OCI-LY1 (cell line): Measurements from ENCODE around the gene ATP2A2.

Source experiments
- EZH2 ChIP-seq: fragments of 200-600 bp; sonication (generic), shearing (Covaris generic); IDR thresholded peaks from 2 replicates; pipeline ENCODE4 v1.8.0; 2017; ENCODE audit warnings: borderline replicate concordance, mixed run types, mild to moderate bottlenecking, antibody characterized with exemption, low read length, moderate library complexity, mixed read lengths
- TF ChIP-seq, protein P1 (sequence below): fragments of 200-600 bp; sonication (generic), shearing (Covaris generic); IDR thresholded peaks from 2 replicates; pipeline ENCODE4 v1.5.1; 2017; ENCODE audit warnings: mild to moderate bottlenecking, antibody characterized with exemption, low read length, moderate library complexity, mixed read lengths

DNA sequence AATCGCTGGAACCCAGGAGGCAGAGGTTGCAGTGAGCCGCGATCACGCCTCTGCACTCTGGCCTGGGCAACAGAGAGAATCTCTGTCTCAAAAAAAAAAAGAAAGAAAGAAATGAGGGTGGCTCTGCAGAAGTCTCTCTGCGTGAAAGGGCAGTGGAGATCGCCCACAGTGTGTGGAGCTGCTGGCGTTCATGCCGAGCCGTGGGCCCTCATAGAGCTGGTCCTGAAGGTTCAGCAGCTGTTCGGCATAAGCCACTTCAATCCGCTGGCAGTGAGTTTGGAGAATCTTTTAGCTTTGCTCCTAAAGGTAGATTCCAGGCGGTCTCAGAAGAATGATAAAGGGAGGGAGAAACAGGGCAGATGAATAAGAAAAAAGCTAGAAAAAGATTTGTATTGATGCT is 36.7 kb upstream of the ATP2A2 start:
- TF ChIP-seq, protein P1, sequence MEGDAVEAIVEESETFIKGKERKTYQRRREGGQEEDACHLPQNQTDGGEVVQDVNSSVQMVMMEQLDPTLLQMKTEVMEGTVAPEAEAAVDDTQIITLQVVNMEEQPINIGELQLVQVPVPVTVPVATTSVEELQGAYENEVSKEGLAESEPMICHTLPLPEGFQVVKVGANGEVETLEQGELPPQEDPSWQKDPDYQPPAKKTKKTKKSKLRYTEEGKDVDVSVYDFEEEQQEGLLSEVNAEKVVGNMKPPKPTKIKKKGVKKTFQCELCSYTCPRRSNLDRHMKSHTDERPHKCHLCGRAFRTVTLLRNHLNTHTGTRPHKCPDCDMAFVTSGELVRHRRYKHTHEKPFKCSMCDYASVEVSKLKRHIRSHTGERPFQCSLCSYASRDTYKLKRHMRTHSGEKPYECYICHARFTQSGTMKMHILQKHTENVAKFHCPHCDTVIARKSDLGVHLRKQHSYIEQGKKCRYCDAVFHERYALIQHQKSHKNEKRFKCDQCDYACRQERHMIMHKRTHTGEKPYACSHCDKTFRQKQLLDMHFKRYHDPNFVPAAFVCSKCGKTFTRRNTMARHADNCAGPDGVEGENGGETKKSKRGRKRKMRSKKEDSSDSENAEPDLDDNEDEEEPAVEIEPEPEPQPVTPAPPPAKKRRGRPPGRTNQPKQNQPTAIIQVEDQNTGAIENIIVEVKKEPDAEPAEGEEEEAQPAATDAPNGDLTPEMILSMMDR, result no peak
- no peak for TF ChIP-seq EZH2
